HG03108 (cell line): ENCODE results near the gene ZBTB34.

ENCODE experiments used
- ATAC-seq: cut with Tn5 transposase; IDR thresholded peaks from one replicate; pipeline ENCODE4 v1.9.1; 2021; ENCODE audit warnings: moderate library complexity; ENCODE audit not compliant: unreplicated experiment

The ZBTB34 gene

DNA sequence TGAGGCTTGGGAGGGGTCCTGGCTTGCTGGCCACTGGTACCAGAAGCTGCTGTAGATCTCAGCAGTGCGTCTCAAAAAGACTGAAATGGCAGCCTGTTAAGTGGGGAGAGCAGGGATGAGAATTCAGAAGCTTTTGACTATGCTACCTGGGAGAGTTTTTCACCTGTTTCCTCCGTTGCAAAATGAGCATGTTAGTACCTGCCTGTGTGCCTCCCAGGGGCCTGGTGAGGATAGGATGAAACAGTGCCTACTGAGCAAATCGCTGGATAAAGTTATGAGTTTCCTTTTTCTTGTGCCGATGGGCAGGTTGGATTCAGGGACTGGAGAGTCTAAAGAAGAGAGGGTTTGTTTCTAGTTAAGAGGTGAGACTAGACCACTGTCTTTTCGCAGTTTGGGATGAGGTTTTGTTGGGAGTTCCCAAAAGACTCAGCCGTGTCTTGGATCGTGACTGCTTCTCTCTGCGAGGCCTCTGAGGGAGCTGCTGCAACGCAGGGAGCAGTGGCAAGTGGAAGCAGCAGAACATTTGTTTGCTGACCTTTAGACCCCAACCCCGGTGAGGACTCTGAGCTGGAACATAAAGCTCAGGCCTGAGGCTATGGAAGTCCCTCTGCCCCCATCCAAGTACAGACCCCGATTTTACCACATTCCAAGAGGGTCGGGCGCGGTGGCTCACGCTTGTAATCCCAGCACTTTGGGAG, 55.6 kb downstream of the ZBTB34 start:
- ATAC-seq, result no peak

GRCh38 chr9:126916909-126917308, 56.5 kb downstream of the ZBTB34 start:
- no peak for ATAC-seq

DNA sequence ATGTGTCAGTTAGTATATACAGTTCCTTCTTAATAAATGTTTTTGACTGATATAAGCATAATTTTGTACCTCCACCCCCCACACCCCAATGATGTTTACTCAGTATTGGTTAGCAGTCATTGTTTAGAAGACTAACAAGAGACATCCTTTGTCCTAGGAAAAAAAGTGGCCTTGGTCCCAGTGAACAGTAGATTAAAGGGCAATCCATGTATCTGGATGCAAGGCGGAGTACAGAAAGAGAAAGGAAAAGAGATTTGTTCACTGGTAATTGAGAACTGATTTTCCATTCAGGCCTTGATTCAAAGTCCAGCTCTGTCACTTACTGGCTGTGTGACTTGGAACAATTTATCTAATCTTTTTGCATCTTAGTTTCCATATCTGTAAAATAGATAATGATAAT, 58.8 kb downstream of the ZBTB34 start:
- ATAC-seq, result no peak

DNA sequence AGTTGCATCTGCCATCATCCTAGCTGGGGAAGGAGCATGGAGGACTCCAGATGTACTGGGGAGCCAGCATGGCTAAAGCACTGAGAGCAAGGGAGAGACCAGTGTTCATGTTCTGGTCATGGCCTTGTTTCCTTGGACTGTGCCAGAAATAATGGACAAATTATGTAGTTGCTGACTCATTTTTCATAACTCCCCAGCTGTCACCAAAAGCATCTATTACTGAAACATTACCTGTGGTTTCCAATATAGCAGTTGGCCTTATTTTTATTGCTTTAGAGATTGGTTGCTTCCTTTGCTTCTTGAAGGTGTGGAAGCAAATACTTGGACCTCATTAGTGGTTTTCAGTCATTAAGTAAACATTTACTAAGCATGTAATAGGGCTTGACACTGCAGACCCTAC, 65.4 kb downstream of the ZBTB34 start:
- no peak for ATAC-seq

DNA sequence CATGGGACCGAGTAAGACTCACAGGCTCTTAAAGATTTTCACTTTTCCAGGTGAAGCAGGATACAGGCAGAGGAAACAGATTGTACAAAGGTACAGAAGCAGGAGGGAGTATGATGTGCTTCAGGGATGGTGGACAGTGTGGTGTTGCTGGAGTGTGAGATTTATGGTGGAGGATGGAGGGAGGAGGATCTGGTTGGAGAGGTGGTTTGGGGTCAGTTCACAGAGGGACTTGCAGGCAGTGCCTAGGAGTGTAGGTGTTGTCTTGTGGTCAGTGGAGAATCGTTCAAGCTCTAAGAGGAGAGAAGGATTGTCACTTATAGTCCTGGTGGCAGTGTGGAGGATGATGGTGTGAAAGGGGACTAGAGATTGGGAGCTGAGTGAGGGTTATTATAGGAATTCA, 65.9 kb downstream of the ZBTB34 start:
- ATAC-seq, result no peak

GRCh38 chr9:126927419-126927818, 67.0 kb downstream of the ZBTB34 start:
- ATAC-seq, result no peak

DNA sequence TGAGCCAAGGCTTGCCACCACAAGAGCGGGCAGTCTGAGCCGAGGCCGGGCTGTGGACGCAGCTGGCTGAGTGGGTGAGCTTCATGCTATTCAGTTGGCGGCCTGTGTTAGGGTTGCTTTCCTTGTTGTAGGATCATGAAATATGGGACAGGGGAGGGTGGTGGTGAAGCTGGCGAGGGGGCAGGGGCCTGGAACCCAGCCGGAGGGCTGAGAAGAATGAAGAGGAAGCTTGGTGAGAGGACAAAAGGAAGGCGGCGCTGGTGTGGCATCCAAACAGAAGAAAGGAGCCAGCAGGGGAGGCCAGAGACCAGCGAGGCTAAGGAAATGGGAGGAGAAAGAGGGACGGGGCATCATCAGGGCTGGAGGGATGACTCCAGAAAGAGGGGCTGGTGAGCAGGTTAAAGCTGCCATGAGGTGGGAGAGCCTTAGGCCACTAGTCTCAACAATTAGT, 72.5 kb downstream of the ZBTB34 start:
- ATAC-seq, result no peak

- ATAC-seq, result no peak
Measured at GRCh38 chr9:126933334-126933980, 73.0 kb downstream of the ZBTB34 start.

DNA sequence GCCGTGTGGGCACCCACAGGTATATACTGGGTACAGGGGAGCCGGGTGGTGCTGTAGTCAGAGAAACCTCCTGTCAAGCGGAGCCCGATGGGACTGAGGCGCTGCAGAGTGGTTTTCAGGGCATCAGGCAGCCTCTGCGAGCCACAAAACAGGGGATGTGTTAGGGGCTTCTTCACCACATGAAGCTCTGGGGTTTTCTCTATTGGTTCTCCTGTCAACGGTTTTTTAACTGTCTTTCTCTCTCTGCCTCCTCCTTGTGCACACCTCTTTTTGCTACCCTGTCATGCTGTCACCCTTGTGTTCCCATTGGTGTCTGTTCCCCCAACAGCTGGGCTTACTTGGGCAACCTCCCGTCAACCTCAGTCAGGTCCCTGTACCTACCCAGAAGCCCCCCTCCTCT, 74.0 kb downstream of the ZBTB34 start:
- no peak for ATAC-seq
